HepG2 (cell line): ENCODE results near the gene LARP4. TPM values are rescaled to one million over a fixed set of nuclear protein-coding genes. Genes with fewer than 3 reads are reported as not detected.

ENCODE experiments used
- DBP ChIP-seq: sonication (generic); formaldehyde crosslinking; IDR thresholded peaks from 2 replicates; pipeline ENCODE4 v1.4.0; 2020; ENCODE audit warnings: missing genetic modification reagents; ENCODE audit errors: not compliant biosample characterization
- KMT2B ChIP-seq: IDR thresholded peaks from 2 replicates; pipeline ENCODE4 v1.6.1; 2016; ENCODE audit warnings: missing genetic modification reagents, missing compliant biosample characterization
- MLLT10 ChIP-seq: sonication (generic); formaldehyde crosslinking; IDR thresholded peaks from 2 replicates; pipeline ENCODE4 v1.4.0; 2020; ENCODE audit warnings: missing genetic modification reagents
- SKI ChIP-seq: fragments of 450-650 bp; IDR thresholded peaks from one replicate; pipeline ENCODE4 v1.6.1; 2018; ENCODE audit warnings: mild to moderate bottlenecking; ENCODE audit not compliant: partially characterized antibody
- ZFX ChIP-seq: sonication (generic); formaldehyde crosslinking; IDR thresholded peaks from 2 replicates; pipeline ENCODE4 v1.4.0; 2020; ENCODE audit warnings: mild to moderate bottlenecking, low read depth, missing genetic modification reagents, moderate library complexity
- ZNF44 ChIP-seq: sonication (generic); formaldehyde crosslinking; IDR thresholded peaks from 2 replicates; pipeline ENCODE4 v1.5.1; 2020; ENCODE audit warnings: mild to moderate bottlenecking, missing genetic modification reagents
- ZNF800 ChIP-seq: sonication (generic); formaldehyde crosslinking; IDR thresholded peaks from 2 replicates; pipeline ENCODE4 v1.4.0; 2020; ENCODE audit warnings: missing genetic modification reagents
- polyA plus RNA-seq, 8 experiments: library from polyadenylated mRNA; depleted of rRNA in 3 of 8; stranded (reverse) in 7 of 8; unstranded in 1 of 8; fragments of >200 nt; fragmentation: Illumina TruSeq in 4 of 8; extraction: Trizol in 4 of 8; gene quantifications; 2 replicates each; pipeline versions ENCODE4 v1.2.1 to v1.2.3, GENCODE V29; 2011 to 2016; ENCODE audit warnings: low read depth in 4 of 8, missing spikeins in 1 of 8, mixed read lengths in 1 of 8; ENCODE audit not compliant: insufficient read depth in 1 of 8
- total RNA-seq, 5 experiments: library from RNA; depleted of rRNA; stranded (reverse); fragments of >200 nt; fragmentation: Illumina TruSeq; extraction: Trizol; gene quantifications; 2 replicates each; pipeline ENCODE4 v1.2.3, GENCODE V29; 2016; ENCODE audit warnings: low read depth in 1 of 5
- TF ChIP-seq, protein P1 (sequence below): sonication (generic); formaldehyde crosslinking; IDR thresholded peaks from 2 replicates; pipeline ENCODE4 v1.4.0; 2020; ENCODE audit warnings: missing genetic modification reagents
- TF ChIP-seq, protein P2 (sequence below): sonication (generic); formaldehyde crosslinking; IDR thresholded peaks from 2 replicates; pipeline ENCODE4 v1.8.0; 2022; ENCODE audit warnings: mild to moderate bottlenecking, missing genetic modification reagents, moderate library complexity
- TF ChIP-seq, protein P3 (sequence below): sonication (generic); formaldehyde crosslinking; IDR thresholded peaks from 2 replicates; pipeline ENCODE4 v1.4.0; 2020; ENCODE audit warnings: missing genetic modification reagents
- TF ChIP-seq, protein P4 (sequence below): sonication (generic); formaldehyde crosslinking; IDR thresholded peaks from 2 replicates; pipeline ENCODE4 v1.4.0; 2020; ENCODE audit warnings: missing genetic modification reagents
- TF ChIP-seq, protein P5 (sequence below), 2 experiments: sonication (generic) in 1 of 2; formaldehyde crosslinking in 1 of 2; IDR thresholded peaks; 2 replicates each; pipeline versions ENCODE4 v1.4.0 to v1.6.1; 2018 to 2020; ENCODE audit warnings: missing genetic modification reagents in 2 of 2, borderline replicate concordance in 1 of 2, low read depth in 1 of 2, mild to moderate bottlenecking in 1 of 2, missing biosample characterization in 1 of 2

LARP4 gene
- total and polyA plus RNA-seq, 2 of the 13 experiments (the other 11 are each of a cell fraction or from before 2014, with no cell fraction given), result 16.4 to 42.7 TPM

- TF ChIP-seq MLLT10 (CRISPR knock-in tag) (no peak), DBP (CRISPR knock-in tag) (no peak), ZFX (CRISPR knock-in tag) (peak; percentile 64), ZNF44 (no peak), KMT2B (peak; percentile 72), ZNF800 (CRISPR knock-in tag) (no peak), SKI (peak; percentile 69)
- TF ChIP-seq, protein P1, sequence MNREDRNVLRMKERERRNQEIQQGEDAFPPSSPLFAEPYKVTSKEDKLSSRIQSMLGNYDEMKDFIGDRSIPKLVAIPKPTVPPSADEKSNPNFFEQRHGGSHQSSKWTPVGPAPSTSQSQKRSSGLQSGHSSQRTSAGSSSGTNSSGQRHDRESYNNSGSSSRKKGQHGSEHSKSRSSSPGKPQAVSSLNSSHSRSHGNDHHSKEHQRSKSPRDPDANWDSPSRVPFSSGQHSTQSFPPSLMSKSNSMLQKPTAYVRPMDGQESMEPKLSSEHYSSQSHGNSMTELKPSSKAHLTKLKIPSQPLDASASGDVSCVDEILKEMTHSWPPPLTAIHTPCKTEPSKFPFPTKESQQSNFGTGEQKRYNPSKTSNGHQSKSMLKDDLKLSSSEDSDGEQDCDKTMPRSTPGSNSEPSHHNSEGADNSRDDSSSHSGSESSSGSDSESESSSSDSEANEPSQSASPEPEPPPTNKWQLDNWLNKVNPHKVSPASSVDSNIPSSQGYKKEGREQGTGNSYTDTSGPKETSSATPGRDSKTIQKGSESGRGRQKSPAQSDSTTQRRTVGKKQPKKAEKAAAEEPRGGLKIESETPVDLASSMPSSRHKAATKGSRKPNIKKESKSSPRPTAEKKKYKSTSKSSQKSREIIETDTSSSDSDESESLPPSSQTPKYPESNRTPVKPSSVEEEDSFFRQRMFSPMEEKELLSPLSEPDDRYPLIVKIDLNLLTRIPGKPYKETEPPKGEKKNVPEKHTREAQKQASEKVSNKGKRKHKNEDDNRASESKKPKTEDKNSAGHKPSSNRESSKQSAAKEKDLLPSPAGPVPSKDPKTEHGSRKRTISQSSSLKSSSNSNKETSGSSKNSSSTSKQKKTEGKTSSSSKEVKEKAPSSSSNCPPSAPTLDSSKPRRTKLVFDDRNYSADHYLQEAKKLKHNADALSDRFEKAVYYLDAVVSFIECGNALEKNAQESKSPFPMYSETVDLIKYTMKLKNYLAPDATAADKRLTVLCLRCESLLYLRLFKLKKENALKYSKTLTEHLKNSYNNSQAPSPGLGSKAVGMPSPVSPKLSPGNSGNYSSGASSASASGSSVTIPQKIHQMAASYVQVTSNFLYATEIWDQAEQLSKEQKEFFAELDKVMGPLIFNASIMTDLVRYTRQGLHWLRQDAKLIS, result no peak
- TF ChIP-seq, protein P2, sequence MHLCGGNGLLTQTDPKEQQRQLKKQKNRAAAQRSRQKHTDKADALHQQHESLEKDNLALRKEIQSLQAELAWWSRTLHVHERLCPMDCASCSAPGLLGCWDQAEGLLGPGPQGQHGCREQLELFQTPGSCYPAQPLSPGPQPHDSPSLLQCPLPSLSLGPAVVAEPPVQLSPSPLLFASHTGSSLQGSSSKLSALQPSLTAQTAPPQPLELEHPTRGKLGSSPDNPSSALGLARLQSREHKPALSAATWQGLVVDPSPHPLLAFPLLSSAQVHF, result no peak
- TF ChIP-seq, protein P3, sequence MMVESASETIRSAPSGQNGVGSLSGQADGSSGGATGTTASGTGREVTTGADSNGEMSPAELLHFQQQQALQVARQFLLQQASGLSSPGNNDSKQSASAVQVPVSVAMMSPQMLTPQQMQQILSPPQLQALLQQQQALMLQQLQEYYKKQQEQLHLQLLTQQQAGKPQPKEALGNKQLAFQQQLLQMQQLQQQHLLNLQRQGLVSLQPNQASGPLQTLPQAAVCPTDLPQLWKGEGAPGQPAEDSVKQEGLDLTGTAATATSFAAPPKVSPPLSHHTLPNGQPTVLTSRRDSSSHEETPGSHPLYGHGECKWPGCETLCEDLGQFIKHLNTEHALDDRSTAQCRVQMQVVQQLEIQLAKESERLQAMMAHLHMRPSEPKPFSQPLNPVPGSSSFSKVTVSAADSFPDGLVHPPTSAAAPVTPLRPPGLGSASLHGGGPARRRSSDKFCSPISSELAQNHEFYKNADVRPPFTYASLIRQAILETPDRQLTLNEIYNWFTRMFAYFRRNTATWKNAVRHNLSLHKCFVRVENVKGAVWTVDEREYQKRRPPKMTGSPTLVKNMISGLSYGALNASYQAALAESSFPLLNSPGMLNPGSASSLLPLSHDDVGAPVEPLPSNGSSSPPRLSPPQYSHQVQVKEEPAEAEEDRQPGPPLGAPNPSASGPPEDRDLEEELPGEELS (CRISPR knock-in tag), result 0 out of 2 replicates have a peak, but pooled peaks have one; percentile 30
- TF ChIP-seq, protein P4, sequence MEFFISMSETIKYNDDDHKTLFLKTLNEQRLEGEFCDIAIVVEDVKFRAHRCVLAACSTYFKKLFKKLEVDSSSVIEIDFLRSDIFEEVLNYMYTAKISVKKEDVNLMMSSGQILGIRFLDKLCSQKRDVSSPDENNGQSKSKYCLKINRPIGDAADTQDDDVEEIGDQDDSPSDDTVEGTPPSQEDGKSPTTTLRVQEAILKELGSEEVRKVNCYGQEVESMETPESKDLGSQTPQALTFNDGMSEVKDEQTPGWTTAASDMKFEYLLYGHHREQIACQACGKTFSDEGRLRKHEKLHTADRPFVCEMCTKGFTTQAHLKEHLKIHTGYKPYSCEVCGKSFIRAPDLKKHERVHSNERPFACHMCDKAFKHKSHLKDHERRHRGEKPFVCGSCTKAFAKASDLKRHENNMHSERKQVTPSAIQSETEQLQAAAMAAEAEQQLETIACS (CRISPR knock-in tag), result no peak
- TF ChIP-seq, protein P5, sequence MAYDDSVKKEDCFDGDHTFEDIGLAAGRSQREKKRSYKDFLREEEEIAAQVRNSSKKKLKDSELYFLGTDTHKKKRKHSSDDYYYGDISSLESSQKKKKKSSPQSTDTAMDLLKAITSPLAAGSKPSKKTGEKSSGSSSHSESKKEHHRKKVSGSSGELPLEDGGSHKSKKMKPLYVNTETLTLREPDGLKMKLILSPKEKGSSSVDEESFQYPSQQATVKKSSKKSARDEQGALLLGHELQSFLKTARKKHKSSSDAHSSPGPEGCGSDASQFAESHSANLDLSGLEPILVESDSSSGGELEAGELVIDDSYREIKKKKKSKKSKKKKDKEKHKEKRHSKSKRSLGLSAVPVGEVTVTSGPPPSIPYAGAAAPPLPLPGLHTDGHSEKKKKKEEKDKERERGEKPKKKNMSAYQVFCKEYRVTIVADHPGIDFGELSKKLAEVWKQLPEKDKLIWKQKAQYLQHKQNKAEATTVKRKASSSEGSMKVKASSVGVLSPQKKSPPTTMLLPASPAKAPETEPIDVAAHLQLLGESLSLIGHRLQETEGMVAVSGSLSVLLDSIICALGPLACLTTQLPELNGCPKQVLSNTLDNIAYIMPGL (CRISPR knock-in tag; IDR thresholded peaks at IDR 0.05; ENCODE audit: borderline replicate concordance in 1 of 2, low read depth in 1 of 2), result peak; percentile 85 to 96
These were observed 104.4 kb downstream of the LARP4 start, which contains the start of gene DIP2B (continued) for GRCh38 chr12:50504798-50505674.
